HEK293 (cell line): ENCODE measurements around the gene DNAJB11.

Experiments
- CTCF ChIP-seq: fragments of 450-650 bp; formaldehyde crosslinking; IDR thresholded peaks from 2 replicates; pipeline ENCODE4 v1.5.1; 2016; ENCODE audit warnings: missing biosample characterization, missing genetic modification characterization
- FEZF1 ChIP-seq: fragments of 450-650 bp; formaldehyde crosslinking; IDR thresholded peaks from 2 replicates; pipeline ENCODE4 v1.5.1; 2016; ENCODE audit warnings: missing biosample characterization, missing genetic modification characterization
- IKZF3 ChIP-seq: fragments of 450-650 bp; IDR thresholded peaks from 2 replicates; pipeline ENCODE4 v1.5.0; 2018; ENCODE audit warnings: missing biosample characterization, mild to moderate bottlenecking, missing genetic modification characterization, moderate library complexity
- PATZ1 ChIP-seq: fragments of 450-650 bp; formaldehyde crosslinking; IDR thresholded peaks from 2 replicates; pipeline ENCODE4 v1.5.1; 2016; ENCODE audit warnings: missing biosample characterization, missing genetic modification characterization
- SETDB1 ChIP-seq: IDR thresholded peaks from one replicate; pipeline ENCODE4 v1.6.1; 2017; ENCODE audit warnings: mild to moderate bottlenecking, low read length, moderate library complexity, mixed read lengths; ENCODE audit not compliant: insufficient read length
- YY2 ChIP-seq: fragments of 450-650 bp; formaldehyde crosslinking; IDR thresholded peaks from 2 replicates; pipeline ENCODE4 v1.5.1; 2016; ENCODE audit warnings: missing biosample characterization, missing genetic modification characterization
- ZBTB44 ChIP-seq: fragments of 450-650 bp; IDR thresholded peaks from 2 replicates; pipeline ENCODE4 v1.5.1; 2018; ENCODE audit warnings: missing biosample characterization, mild to moderate bottlenecking, missing genetic modification characterization
- ZBTB7A ChIP-seq: fragments of 450-650 bp; formaldehyde crosslinking; IDR thresholded peaks from 2 replicates; pipeline ENCODE4 v1.5.1; 2016; ENCODE audit warnings: low read depth, missing biosample characterization, missing genetic modification characterization
- ZNF138 ChIP-seq: fragments of 450-650 bp; formaldehyde crosslinking; IDR thresholded peaks from 2 replicates; pipeline ENCODE4 v1.5.1; 2016; ENCODE audit warnings: missing biosample characterization, missing genetic modification characterization, borderline replicate concordance
- ZNF146 ChIP-seq: fragments of 450-650 bp; formaldehyde crosslinking; IDR thresholded peaks from 2 replicates; pipeline ENCODE4 v1.5.1; 2016; ENCODE audit warnings: missing biosample characterization, missing genetic modification characterization
- ZNF549 ChIP-seq: fragments of 450-650 bp; IDR thresholded peaks from 2 replicates; pipeline ENCODE4 v1.5.1; 2018; ENCODE audit warnings: missing biosample characterization, missing genetic modification characterization, mild to moderate bottlenecking, inconsistent platforms, moderate library complexity
- ZNF558 ChIP-seq: fragments of 450-650 bp; formaldehyde crosslinking; IDR thresholded peaks from 2 replicates; pipeline ENCODE4 v1.5.1; 2016; ENCODE audit warnings: missing biosample characterization, missing genetic modification characterization
- ZSCAN30 ChIP-seq: fragments of 450-650 bp; IDR thresholded peaks from 2 replicates; pipeline ENCODE4 v1.5.1; 2018; ENCODE audit warnings: missing biosample characterization, mild to moderate bottlenecking, missing genetic modification characterization, moderate library complexity

- TF ChIP-seq IKZF3 (tag by site-specific recombination) (no peak), ZNF146 (no peak), ZSCAN30 (no peak), ZBTB44 (tag by site-specific recombination) (0 out of 2 replicates have a peak, but pooled peaks have one; percentile 41), SETDB1 (no peak), CTCF (tag by site-specific recombination) (no peak), FEZF1 (tag by site-specific recombination) (no peak), ZBTB7A (tag by site-specific recombination) (0 out of 2 replicates have a peak, but pooled peaks have one; percentile 12), YY2 (tag by site-specific recombination) (no peak), ZNF549 (tag by site-specific recombination) (no peak), ZNF558 (tag by site-specific recombination) (no peak), PATZ1 (tag by site-specific recombination) (peak; percentile 82), ZNF138 (tag by site-specific recombination) (no peak)
Measured at GRCh38 chr3:186570096-186570940, at the start of gene DNAJB11.
